B cell (primary cell): ENCODE results near the gene NT5DC3. TPM values are rescaled to one million over a fixed set of nuclear protein-coding genes. Genes with fewer than 3 reads are reported as not detected.

Source experiments
- ATAC-seq: fragments of 200-7000 bp; cut with Tn5 transposase; one replicate; pipeline ENCODE4 v1.10.0; 2021; ENCODE audit warnings: low read depth, mild to moderate bottlenecking, moderate number of reproducible peaks, moderate library complexity
- CTCF ChIA-PET: fragments of 350-600 bp; sonication (Branson Sonifier 250); formaldehyde crosslinking; loops from one replicate; lab custom pipeline; 2021; ENCODE audit warnings: antibody characterized with exemption, inconsistent platforms; lab: Charles Lee
- POLR2A ChIA-PET: fragments of 350-600 bp; sonication (Branson Sonifier 250); formaldehyde crosslinking; loops from one replicate; lab custom pipeline; 2021; ENCODE audit warnings: antibody characterized with exemption; lab: Charles Lee
- DNase-seq: peaks from one replicate; pipeline ENCODE4 v3.0.0; 2013
- H2AFZ ChIP-seq: 2 replicates; pipeline ENCODE4 v1.6.1; 2012; ENCODE audit warnings: mild to moderate bottlenecking, low read depth, low read length; ENCODE audit not compliant: insufficient read depth, poor library complexity, severe bottlenecking
- H3K27ac ChIP-seq, 2 donors: 1 replicate in 1 of 2; 2 replicates in 1 of 2; pipeline ENCODE4 v1.5.1; 2012 to 2013; ENCODE audit warnings: low read length in 2 of 2, mild to moderate bottlenecking in 2 of 2, moderate library complexity in 1 of 2
- H3K27me3 ChIP-seq, 4 experiments: fragments of 200-600 bp in 1 of 4; sonication (generic) in 1 of 4; replicated peaks in 1 of 4; 1 replicate in 2 of 4; 2 replicates in 2 of 4; pipeline versions ENCODE4 v1.6.1 to v1.7.0; 2013 to 2016; ENCODE audit warnings: low read length in 3 of 4, mild to moderate bottlenecking in 2 of 4, mixed read lengths in 1 of 4, moderate library complexity in 1 of 4; ENCODE audit not compliant: insufficient read depth in 4 of 4, control insufficient read depth in 3 of 4; ENCODE audit errors: control extremely low read depth in 1 of 4
- H3K36me3 ChIP-seq, 2 experiments: replicated peaks in 1 of 2; 1 replicate in 1 of 2; 2 replicates in 1 of 2; pipeline versions ENCODE4 v1.6.1 to v1.7.1; 2013; ENCODE audit warnings: low read length in 1 of 2; ENCODE audit not compliant: insufficient read depth in 2 of 2, control insufficient read depth in 1 of 2; ENCODE audit errors: control extremely low read depth in 1 of 2, extremely low read depth in 1 of 2
- H3K4me1 ChIP-seq, 2 donors: fragments of 200-600 bp in 1 of 2; sonication (generic) in 1 of 2; 1 replicate in 1 of 2; 2 replicates in 1 of 2; pipeline versions ENCODE4 v1.5.1 to v1.6.1; 2013 to 2017; ENCODE audit warnings: low read length in 2 of 2; ENCODE audit not compliant: control insufficient read depth in 2 of 2, insufficient read depth in 2 of 2
- H3K4me2 ChIP-seq: replicated peaks from 2 replicates; pipeline ENCODE3; 2012; ENCODE audit warnings: mild to moderate bottlenecking, low read depth, low read length; ENCODE audit not compliant: poor library complexity, severe bottlenecking
- H3K4me3 ChIP-seq, 5 experiments: fragments of 200-600 bp in 1 of 5; sonication (generic) in 1 of 5; 1 replicate in 3 of 5; 2 replicates in 2 of 5; pipeline versions ENCODE4 v1.5.1 to v1.7.0; 2011 to 2016; ENCODE audit warnings: low read length in 4 of 5, mild to moderate bottlenecking in 4 of 5, low read depth in 2 of 5, control low read depth in 1 of 5, moderate library complexity in 1 of 5; ENCODE audit not compliant: insufficient read depth in 1 of 5; ENCODE audit errors: control extremely low read depth in 1 of 5, extremely low read depth in 1 of 5
- H3K79me2 ChIP-seq: fragments of 200-600 bp; sonication (generic); one replicate; pipeline ENCODE4 v1.6.0; 2016; ENCODE audit warnings: low read length; ENCODE audit not compliant: control insufficient read depth, insufficient read depth
- H3K9ac ChIP-seq: fragments of 200-600 bp; sonication (generic); 2 replicates; pipeline ENCODE4 v1.6.1; 2017; ENCODE audit warnings: mild to moderate bottlenecking, low read length, moderate library complexity
- H3K9me3 ChIP-seq, 3 donors: one replicate each; pipeline versions ENCODE4 v1.6.1 to v1.7.1; 2013; ENCODE audit warnings: low read length in 2 of 3; ENCODE audit not compliant: control insufficient read depth in 2 of 3, insufficient read depth in 1 of 3; ENCODE audit errors: control extremely low read depth in 1 of 3
- H4K20me1 ChIP-seq: 2 replicates; pipeline ENCODE4 v1.6.0; 2012; ENCODE audit warnings: mild to moderate bottlenecking, low read length; ENCODE audit not compliant: insufficient read depth, control insufficient read depth, poor library complexity, severe bottlenecking
- H3K27ac Mint-ChIP-seq: one replicate; pipeline ENCODE4 v1.8.0; 2021; ENCODE audit warnings: mixed read lengths
- H3K27me3 Mint-ChIP-seq: one replicate; pipeline ENCODE4 v1.8.0; 2021; ENCODE audit warnings: mixed read lengths
- H3K4me1 Mint-ChIP-seq: one replicate; pipeline ENCODE4 v1.8.0; 2021; ENCODE audit warnings: mixed read lengths
- H3K4me3 Mint-ChIP-seq: one replicate; pipeline ENCODE4 v1.8.0; 2021; ENCODE audit warnings: mixed read lengths
- H3K9me3 Mint-ChIP-seq: one replicate; pipeline ENCODE4 v1.8.0; 2022; ENCODE audit warnings: mixed read lengths; ENCODE audit not compliant: insufficient read depth
- EZH2 ChIP-seq: IDR thresholded peaks from 2 replicates; pipeline ENCODE4 v1.6.1; 2012; ENCODE audit warnings: borderline replicate concordance, low read depth, mild to moderate bottlenecking, moderate library complexity, low read length; ENCODE audit not compliant: insufficient read depth, poor library complexity, severe bottlenecking
- WGBS: methylation state at CpG from one replicate; pipeline ENCODE4 v1.1.5; 2013; ENCODE audit warnings: missing lambda C conversion rate; ENCODE audit not compliant: insufficient coverage; 5-methylcytosine and 5-hydroxymethylcytosine counted together
- intact Hi-C: fragments of 100-400 bp; cut with micrococcal nuclease; formaldehyde crosslinking; loops from one replicate; pipeline ENCODE4 v1.10.0; 2022
- polyA plus RNA-seq: library from polyadenylated mRNA; depleted of rRNA; stranded (reverse); fragments of >200 nt; gene quantifications from 2 replicates; pipeline ENCODE4 v1.2.3, GENCODE V29; 2012
- total RNA-seq, 2 donors: library from RNA; stranded (reverse); fragments of 120-200 nt in 1 of 2; gene quantifications; 1 replicate in 1 of 2; 2 replicates in 1 of 2; pipeline versions ENCODE4 v1.2.3 to v1.2.4, GENCODE V29; 2013 to 2022
- TF ChIP-seq, protein P1 (sequence below): fragments of 200-600 bp; IDR thresholded peaks from one replicate; pipeline ENCODE4 v1.8.0; 2022; ENCODE audit warnings: antibody characterized with exemption, mild to moderate bottlenecking

NT5DC3 gene
- total and polyA plus RNA-seq, 2 donors (not counting 1 experiment from before 2014, with no cell fraction given) = 4.4 to 10.6 TPM

DNA sequence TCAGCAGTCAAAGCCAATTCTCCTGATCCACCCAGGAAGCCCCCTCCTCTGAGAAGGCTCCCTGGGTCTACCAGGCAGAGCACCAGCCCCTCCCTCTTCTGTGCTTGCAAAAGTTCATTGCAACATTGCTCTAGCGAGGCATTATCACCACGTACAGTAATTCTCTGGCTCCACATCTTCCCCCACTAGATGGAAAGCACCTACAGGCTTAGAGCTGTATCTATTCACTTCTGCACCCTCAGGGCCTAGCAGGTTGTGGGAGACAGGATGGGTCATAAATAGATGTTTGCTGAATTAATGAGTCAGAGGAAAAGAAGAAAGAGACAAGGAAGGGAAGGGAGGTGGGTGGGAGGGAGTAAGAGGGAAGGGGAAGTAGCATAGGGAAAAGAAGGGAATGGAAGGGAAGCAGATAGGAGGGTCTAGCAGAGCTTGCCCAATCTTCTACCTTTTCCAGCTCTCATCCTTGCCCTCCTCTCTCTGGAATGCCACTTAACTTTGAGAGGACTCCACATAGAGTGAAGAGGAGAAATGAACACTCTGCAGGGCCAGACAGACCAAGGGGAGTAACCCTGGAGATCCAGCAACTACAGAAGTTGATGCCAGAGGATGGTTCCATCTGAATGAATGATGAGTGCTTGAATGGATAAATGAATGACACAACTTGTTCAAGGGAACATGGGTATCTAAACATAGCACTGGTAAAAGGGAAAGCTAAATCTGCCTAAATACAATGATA lies 42.0 kb upstream of the NT5DC3 start:
- Mint-ChIP-seq H3K4me1 (peaks cover 24% of the 10 kb centered on the region), H3K4me3 (no peak overlapping the region), H3K27ac (no peak overlapping the region), H3K9me3 (no peaks in the 10 kb centered on the region), H3K27me3 (no peaks in the 10 kb centered on the region)
- no peak for ATAC-seq
- no peaks in the 10 kb centered on the region for H3K79me2 ChIP-seq
- ChIA-PET POLR2A (no interaction called here), CTCF (interaction anchor here (1.0 to 2.2 kb wide), 5 partner anchors 46 to 229 kb away, joined by 3 to 43 read pairs (median 4); partner anchors contain the start of gene HSP90B1)
- H3K4me1 ChIP-seq = peaks cover 11 to 17% of the 10 kb centered on the region in 2 donors
- H3K27me3 ChIP-seq = no peaks in the 10 kb centered on the region
- no peaks in the 10 kb centered on the region for H4K20me1 ChIP-seq
- H3K4me2 ChIP-seq = no peak overlapping the region
- TF ChIP-seq, protein P1, sequence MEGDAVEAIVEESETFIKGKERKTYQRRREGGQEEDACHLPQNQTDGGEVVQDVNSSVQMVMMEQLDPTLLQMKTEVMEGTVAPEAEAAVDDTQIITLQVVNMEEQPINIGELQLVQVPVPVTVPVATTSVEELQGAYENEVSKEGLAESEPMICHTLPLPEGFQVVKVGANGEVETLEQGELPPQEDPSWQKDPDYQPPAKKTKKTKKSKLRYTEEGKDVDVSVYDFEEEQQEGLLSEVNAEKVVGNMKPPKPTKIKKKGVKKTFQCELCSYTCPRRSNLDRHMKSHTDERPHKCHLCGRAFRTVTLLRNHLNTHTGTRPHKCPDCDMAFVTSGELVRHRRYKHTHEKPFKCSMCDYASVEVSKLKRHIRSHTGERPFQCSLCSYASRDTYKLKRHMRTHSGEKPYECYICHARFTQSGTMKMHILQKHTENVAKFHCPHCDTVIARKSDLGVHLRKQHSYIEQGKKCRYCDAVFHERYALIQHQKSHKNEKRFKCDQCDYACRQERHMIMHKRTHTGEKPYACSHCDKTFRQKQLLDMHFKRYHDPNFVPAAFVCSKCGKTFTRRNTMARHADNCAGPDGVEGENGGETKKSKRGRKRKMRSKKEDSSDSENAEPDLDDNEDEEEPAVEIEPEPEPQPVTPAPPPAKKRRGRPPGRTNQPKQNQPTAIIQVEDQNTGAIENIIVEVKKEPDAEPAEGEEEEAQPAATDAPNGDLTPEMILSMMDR = no peak
- TF ChIP-seq EZH2 = no peak
- intact Hi-C loops = loop anchor here (5.0 kb wide), 1 partner anchor 84 kb away; the partner anchor contains the start of gene TDG
- no peak overlapping the region for H2AFZ ChIP-seq
- H3K4me3 ChIP-seq = no peak overlapping the region
- DNase-seq = no peak
- H3K27ac ChIP-seq = no peak overlapping the region
- H3K9me3 ChIP-seq = no peaks in the 10 kb centered on the region
- no CpG with 5 or more reads among the region's 2 CpGs for WGBS
- no peak overlapping the region for H3K9ac ChIP-seq
- H3K36me3 ChIP-seq = no peaks in the 10 kb centered on the region

DNA sequence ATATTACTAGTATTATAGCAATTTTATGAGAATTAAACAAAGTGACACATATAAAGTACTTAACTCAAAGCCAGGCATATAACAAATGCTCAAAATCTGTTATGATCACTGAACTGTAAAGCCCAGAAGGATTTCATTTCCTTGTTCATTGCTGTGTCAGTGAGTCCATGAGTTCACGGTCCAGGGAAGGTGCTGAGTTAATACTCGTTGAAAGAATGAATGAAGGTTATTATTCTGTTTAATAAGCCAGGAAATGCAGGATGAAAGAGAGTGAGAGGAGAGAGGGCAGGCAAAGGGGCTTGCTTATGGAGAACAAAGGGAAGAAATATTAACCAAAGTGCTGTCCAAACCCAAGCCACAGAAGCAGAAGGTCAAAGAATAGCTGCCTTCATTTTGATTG lies 40.2 kb upstream of the NT5DC3 start:
- Histone ChIP-seq H3K4me3 (no peak overlapping the region), H4K20me1 (no peaks in the 10 kb centered on the region), H3K79me2 (no peaks in the 10 kb centered on the region), H3K9me3 (no peaks in the 10 kb centered on the region), H3K4me1 (peaks cover 15 to 20% of the 10 kb centered on the region in 2 donors), H3K9ac (no peak overlapping the region), H3K36me3 (no peaks in the 10 kb centered on the region), H3K27me3 (no peaks in the 10 kb centered on the region), H3K4me2 (peak overlapping the region; percentile 5), H3K27ac (no peak overlapping the region), H2AFZ (no peak overlapping the region)
- no peak overlapping the region for H3K27ac Mint-ChIP-seq
- DNase-seq = peak; percentile 26
- H3K4me3 Mint-ChIP-seq = no peak overlapping the region
- H3K9me3 Mint-ChIP-seq = no peaks in the 10 kb centered on the region
- 0% methylated on average over 2 of the region's 2 CpGs for WGBS
- TF ChIP-seq EZH2 = no peak
- TF ChIP-seq, protein P1 = no peak
- intact Hi-C loops = loop anchor here (5.0 kb wide), 1 partner anchor 86 kb away; the partner anchor contains the start of gene TDG
- POLR2A ChIA-PET = no interaction called here
- peaks cover 34% of the 10 kb centered on the region for H3K4me1 Mint-ChIP-seq
- H3K27me3 Mint-ChIP-seq = no peaks in the 10 kb centered on the region
- CTCF ChIA-PET = interaction anchor here (1.0 to 5.4 kb wide), 3 partner anchors 44 to 229 kb away, joined by 3 to 46 read pairs (median 22); no protein-coding TSS in a partner anchor
- no peak for ATAC-seq
